Stomach (tissue), 4 donors: Measurements from ENCODE around the gene APOH.

Source experiments
- POLR2A ChIP-seq, 4 donors: fragments of 450-650 bp; IDR thresholded peaks; one replicate each; pipeline ENCODE4 v1.6.1; 2016; ENCODE audit warnings: antibody characterized with exemption in 4 of 4, control low read depth in 2 of 4, mild to moderate bottlenecking in 1 of 4, moderate library complexity in 1 of 4
- POLR2AphosphoS5 ChIP-seq, 3 donors: sonication (generic); formaldehyde crosslinking; IDR thresholded peaks; one replicate each; pipeline ENCODE4 v1.6.1; 2016; ENCODE audit warnings: antibody characterized with exemption in 3 of 3
- TF ChIP-seq, protein P1 (sequence below), 7 experiments: fragments of 450-650 bp in 4 of 7; fragments of 200-600 bp in 3 of 7; sonication (generic) in 3 of 7; IDR thresholded peaks; one replicate each; pipeline ENCODE4 v1.5.1; 2016 to 2019; ENCODE audit warnings: antibody characterized with exemption in 7 of 7, control low read depth in 2 of 7, mild to moderate bottlenecking in 1 of 7

DNA sequence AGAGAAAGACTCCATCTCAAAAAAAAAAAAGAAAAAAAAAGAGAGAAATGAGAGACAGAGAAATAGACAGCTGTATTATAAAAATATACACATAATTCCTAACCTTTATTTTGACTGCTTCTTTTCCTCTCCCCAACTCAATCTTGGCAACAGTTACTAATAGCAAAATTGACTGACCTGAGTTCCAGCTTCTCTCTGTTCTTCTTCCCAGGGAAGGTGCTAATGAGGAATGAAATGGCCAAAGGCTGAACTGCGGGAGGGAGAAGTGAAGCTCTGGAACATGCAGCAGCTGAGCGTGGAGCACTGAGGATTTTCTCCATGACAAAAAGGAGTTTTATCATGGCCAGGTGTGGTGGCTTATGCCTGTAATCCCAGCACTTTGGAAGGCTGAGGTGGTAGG is 48.0 kb upstream of the APOH start:
- TF ChIP-seq POLR2AphosphoS5 (IDR thresholded peaks at IDR 0.05) (no peak), POLR2A (IDR thresholded peaks at IDR 0.05) (no peak)
- TF ChIP-seq, protein P1, sequence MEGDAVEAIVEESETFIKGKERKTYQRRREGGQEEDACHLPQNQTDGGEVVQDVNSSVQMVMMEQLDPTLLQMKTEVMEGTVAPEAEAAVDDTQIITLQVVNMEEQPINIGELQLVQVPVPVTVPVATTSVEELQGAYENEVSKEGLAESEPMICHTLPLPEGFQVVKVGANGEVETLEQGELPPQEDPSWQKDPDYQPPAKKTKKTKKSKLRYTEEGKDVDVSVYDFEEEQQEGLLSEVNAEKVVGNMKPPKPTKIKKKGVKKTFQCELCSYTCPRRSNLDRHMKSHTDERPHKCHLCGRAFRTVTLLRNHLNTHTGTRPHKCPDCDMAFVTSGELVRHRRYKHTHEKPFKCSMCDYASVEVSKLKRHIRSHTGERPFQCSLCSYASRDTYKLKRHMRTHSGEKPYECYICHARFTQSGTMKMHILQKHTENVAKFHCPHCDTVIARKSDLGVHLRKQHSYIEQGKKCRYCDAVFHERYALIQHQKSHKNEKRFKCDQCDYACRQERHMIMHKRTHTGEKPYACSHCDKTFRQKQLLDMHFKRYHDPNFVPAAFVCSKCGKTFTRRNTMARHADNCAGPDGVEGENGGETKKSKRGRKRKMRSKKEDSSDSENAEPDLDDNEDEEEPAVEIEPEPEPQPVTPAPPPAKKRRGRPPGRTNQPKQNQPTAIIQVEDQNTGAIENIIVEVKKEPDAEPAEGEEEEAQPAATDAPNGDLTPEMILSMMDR (IDR thresholded peaks at IDR 0.05) = no peak
